Neural progenitor cell (in vitro differentiated cells): ENCODE measurements around the gene RBL2.

Experiments
- EZH2phosphoT487 ChIP-seq: fragments of 200-600 bp; sonication (generic); IDR thresholded peaks from 2 replicates; pipeline ENCODE4 v1.6.1; 2017; ENCODE audit warnings: antibody characterized with exemption
- TF ChIP-seq, protein P1 (sequence below): fragments of 200-600 bp; sonication (generic); IDR thresholded peaks from 2 replicates; pipeline ENCODE4 v1.5.1; 2017; ENCODE audit warnings: antibody characterized with exemption, mild to moderate bottlenecking

DNA sequence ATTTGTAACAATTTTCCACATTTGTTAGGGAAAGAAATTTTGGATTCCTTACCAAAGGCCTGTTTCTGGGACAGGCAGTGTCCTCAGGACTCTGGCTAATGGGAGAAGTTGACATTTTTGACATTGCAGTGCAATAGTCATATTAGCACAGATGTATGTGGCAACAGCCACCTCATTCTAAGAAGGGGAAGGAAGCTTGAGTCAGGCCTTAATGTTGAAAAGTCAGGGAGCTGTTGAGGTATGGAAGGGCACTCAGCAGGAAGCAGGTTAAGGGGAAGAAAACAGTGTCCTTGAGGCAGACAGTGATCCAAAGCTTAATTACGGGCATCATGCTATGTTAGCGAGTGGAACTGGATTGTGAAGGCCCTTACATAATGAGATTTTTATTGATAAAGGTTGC is 47.9 kb downstream of the RBL2 start:
- TF ChIP-seq, protein P1, sequence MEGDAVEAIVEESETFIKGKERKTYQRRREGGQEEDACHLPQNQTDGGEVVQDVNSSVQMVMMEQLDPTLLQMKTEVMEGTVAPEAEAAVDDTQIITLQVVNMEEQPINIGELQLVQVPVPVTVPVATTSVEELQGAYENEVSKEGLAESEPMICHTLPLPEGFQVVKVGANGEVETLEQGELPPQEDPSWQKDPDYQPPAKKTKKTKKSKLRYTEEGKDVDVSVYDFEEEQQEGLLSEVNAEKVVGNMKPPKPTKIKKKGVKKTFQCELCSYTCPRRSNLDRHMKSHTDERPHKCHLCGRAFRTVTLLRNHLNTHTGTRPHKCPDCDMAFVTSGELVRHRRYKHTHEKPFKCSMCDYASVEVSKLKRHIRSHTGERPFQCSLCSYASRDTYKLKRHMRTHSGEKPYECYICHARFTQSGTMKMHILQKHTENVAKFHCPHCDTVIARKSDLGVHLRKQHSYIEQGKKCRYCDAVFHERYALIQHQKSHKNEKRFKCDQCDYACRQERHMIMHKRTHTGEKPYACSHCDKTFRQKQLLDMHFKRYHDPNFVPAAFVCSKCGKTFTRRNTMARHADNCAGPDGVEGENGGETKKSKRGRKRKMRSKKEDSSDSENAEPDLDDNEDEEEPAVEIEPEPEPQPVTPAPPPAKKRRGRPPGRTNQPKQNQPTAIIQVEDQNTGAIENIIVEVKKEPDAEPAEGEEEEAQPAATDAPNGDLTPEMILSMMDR, result no peak
- no peak for TF ChIP-seq EZH2phosphoT487
